Erythroblast (primary cell): Measurements from ENCODE around the gene NPB.

Source experiments
- GATA1 ChIP-seq: IDR thresholded peaks from 2 replicates; pipeline ENCODE4 v1.6.1; 2011; ENCODE audit warnings: low read depth, mild to moderate bottlenecking, control low read depth, low read length, moderate library complexity
- POLR2A ChIP-seq: IDR thresholded peaks from 2 replicates; pipeline ENCODE4 v1.6.1; 2011; ENCODE audit warnings: mild to moderate bottlenecking, low read length

- TF ChIP-seq POLR2A (no peak), GATA1 (no peak)
Measured at GRCh38 chr17:81888988-81889595, 12.9 kb upstream of the NPB start.
